ENCODE measurements around the gene ZNF74.
"Not testable (repeated sequence)": the region's sequence is repeated elsewhere in the genome, so short reads cannot be mapped to it uniquely, and the experiment has no call there.

The ZNF74 gene

GRCh38 chr22:20376281-20376680 is 17.7 kb upstream of the ZNF74 start:
- DNase-seq (ENCODE audit: low read depth), result not testable (repeated sequence)

GRCh38 chr22:20376983-20377382 is 17.0 kb upstream of the ZNF74 start:
- DNase-seq (ENCODE audit: low read depth), result not testable (repeated sequence)

DNA sequence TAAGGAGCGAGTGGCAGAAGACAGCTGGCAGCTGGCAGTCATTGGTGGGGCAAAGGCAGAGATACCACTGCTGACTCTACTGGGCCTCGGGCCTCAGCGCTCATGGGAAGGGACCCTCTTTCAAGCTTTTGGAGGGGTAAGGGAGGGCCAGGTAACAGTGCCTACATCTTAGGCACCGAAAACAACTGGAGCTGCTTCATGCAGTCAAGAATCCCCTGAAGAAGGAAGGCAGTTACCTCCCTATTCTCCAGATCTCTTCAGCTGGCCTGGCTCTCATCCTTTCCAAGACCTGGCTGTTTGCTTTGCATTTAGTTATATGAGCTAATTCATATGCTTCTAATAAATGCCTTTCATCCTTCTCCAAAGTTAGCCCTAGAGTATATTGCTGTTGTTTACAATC is 15.8 kb upstream of the ZNF74 start:
- DNase-seq (ENCODE audit: low read depth), result no peak

GRCh38 chr22:20378684-20379083 is 15.3 kb upstream of the ZNF74 start:
- not testable (repeated sequence) for DNase-seq (ENCODE audit: low read depth)

DNA sequence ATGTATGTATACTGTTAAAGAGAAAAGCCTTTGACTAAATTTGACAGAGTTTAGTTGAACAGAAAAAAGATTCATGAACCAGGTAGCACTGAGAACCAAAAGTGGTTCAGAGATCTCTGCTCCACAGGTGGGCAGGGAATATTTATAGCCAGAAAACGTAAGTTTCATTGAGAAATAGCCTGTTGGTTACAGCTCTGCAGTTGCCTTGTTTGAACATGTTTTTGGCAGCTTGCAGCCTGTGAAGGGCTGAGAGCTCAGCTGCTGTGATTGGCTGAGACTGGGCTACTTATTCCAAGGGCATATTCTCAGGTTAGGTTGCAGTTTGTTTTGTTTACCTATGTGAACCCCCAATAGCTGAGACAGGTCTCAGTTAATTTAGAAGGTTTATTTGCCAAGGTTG is 13.5 kb upstream of the ZNF74 start:
- DNase-seq (ENCODE audit: low read depth), result no peak

DNA sequence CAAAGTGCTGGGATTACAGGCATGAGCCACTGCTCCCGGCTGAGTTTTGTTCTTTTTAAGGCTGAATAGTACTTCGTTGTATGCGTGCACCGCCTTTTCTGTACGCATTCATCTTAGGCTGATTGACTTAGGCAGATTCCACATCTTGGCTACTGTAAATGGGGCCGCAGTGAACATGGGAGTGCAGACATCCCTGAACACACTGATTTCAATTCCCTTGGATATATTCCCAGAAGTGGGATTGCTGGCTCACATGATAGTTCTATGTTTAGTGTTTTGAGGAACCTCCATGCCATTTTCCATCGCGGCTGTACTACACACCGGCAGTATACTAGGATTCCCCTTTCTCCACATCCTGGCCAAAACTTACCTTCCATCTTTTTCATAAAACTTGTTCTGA is 10.4 kb upstream of the ZNF74 start:
- no peak for DNase-seq (ENCODE audit: low read depth)

- no peak for DNase-seq (ENCODE audit: low read depth)
Measured at GRCh38 chr22:20384171-20384570, 9.8 kb upstream of the ZNF74 start.

DNA sequence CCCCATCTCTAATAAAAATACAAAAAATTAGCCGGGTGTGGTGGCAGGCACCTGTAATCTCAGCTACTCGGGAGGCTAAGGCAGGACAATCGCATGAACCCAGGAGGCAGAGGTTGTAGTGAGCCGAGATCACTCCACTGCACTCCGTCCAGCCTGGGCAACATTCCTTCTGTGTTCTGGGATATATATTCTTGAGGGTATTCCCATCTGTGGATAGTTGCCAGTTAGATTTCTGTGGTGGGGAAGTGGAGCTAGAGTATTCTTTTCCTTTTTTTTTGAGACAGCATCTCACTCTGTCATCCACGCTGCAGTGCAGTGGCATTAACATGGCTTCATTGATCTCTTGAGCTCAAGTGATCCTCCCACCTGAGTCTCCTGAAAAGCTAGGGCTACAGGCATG is 9.1 kb upstream of the ZNF74 start:
- no peak for DNase-seq (ENCODE audit: low read depth)

- DNase-seq (ENCODE audit: low read depth), result no peak
Measured at GRCh38 chr22:20386336-20386735, 7.6 kb upstream of the ZNF74 start.

- no peak for DNase-seq (ENCODE audit: low read depth)
Measured at GRCh38 chr22:20386972-20387371, 7.0 kb upstream of the ZNF74 start.

DNA sequence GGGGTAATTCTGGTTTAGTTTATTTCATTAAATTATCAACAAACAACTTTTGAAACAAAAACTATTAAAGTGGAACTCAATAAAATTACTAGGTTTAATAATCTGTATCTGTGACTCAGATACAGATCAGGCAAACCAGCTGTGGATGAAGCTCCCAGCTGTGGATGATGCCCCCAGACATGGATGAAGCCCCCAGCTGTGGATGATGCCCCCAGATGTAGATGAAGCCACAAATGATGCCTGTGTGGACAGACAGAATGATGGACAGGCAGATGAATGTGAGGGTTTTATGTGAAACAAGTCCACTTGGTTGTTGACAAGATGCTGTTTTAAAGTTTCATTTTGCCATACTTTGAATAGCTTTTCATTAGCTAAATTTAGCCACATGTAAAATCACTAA is 5.8 kb upstream of the ZNF74 start:
- DNase-seq (ENCODE audit: low read depth), result no peak

DNA sequence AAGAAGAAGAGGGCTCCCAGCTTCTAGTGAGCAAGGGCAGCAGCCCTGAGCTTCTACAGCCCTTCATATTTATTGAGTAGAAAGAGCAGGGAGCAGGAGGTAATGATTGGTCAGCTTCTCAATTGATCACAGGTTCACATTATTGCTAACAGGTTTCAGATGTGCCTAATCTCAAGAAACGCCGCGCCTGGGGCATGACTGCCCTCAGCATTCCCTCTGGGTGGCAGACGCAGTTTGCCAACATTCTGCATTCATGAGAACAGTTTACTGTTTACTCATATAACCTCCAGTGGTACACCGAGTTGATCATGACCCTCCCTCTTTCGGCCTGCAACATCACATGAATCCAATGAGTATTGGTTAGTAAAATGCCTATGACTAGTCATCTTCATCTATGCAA is 4.7 kb upstream of the ZNF74 start:
- DNase-seq (ENCODE audit: low read depth), result no peak

DNA sequence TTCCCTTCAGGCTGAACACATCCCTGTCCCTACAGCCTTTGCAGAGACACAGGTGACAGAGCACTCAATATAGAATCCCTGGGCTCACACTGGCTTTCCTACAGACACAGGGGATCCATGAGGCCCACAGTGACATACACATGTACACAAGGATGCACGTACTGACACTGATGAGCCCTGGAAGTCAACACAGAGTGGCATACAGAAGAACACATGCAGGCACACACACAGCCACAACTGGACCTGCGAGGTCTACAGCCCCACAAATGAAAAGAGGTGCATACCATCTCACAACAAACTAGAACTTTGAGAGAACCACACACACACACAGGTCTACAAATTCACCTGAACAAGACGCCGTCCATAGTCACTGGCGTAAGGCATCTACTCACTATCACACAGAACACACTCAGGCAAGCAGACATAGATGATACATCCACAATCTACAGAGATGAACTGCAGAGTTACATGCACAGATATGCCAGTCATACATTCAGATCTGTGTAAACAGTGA is 3.5 kb upstream of the ZNF74 start:
- DNase-seq (ENCODE audit: low read depth), result no peak

- DNase-seq (ENCODE audit: low read depth), result no peak
Measured at GRCh38 chr22:20391222-20391621, 2.7 kb upstream of the ZNF74 start.

DNA sequence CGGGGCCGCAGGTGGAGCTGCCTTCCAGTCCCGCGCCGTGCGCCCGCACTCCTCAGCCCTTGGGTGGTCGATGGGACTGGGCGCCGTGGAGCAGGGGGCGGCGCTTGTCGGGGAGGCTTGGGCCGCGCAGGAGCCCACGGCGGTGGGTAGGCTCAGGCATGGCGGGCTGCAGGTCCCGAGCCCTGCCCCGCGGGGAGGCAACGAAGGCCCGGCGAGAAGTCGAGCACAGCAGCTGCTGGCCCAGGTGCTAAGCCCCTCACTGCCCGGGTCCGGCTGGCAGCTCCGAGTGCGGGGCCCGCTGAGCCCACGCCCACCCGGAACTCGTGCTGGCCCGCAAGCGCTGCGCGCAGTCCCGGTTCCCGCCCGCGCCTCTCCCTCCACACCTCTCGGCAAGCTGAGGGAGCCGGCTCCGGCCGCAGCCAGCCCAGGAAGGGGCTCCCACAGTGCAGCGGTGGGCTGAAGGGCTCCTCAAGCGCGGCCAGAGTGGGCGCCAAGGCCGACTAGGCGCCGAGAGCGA is 1.5 kb upstream of the ZNF74 start:
- not testable (repeated sequence) for DNase-seq (ENCODE audit: low read depth)

DNA sequence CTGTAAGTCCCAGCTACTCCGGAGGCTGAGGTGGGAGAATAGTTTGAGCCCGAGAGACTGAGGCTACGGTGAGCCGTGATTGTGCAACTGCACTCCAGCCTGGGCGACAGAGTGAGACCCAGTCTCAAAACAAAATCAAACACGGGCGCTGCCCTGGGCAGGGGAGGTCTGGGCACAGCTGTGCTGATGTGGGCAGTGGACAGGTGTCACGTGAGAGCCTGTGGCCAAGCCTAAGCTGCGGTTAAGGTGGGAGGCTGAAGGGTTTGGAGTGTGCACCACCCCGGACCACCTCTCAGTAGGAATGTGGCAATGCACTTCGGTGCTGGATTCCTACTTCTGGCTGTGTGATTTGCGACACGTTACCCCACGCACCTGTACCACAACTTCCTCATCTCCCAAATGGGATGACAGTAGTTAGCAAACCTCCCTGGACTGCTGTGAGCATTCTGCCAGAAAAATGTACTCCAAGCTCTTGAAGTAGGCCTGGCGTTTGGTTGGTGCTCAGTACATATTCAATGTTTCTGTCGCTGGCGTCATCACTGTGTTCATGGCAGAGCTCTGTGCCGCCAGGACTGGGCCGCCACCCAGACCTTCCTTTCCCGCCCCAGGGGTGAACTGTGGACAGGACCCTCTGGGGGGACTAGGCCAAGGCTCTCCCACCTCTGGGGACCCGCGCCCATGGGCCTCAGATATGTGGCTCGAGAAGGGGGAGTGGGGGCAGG is 807 bp upstream of the ZNF74 start:
- no peak for DNase-seq (ENCODE audit: low read depth)

DNA sequence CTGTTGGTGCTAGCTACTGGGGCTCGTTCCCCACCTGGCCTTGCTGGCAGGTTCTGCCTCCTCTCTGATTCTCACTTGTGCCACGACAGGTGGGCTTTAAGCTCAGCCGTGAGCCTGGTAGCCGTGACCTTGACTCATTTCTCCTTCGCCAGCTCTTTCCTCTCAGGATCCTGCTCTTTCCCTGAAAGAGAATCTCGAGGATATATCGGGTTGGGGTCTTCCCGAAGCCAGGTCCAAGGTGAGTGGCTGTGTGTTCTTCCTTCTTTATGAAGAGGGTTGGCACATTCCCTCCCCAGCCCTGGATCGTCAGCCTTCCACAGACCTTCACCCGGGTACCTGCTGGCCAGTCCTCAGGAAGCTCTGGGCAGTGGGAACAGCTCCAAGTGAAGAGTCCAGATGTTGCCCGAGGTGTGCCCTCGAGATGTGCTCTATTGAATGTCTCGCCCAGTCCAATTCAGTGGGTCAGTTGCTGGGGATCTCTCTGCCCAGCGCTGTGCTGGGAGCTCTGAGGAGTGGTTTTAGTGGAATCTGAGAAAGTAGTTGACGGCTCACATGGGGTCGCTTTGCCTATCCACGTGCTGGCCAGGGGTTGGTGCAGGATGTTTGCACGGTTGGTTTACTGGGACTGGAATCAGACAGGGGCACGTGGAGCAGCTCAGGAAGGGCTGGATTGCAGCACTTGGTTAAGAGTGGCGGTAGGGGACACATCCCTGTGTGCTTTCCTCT is 1.4 kb downstream of the ZNF74 start:
- no peak for DNase-seq (ENCODE audit: low read depth)

- DNase-seq (ENCODE audit: low read depth), result no peak
Measured at GRCh38 chr22:20395907-20396287, 1.9 kb downstream of the ZNF74 start.

DNA sequence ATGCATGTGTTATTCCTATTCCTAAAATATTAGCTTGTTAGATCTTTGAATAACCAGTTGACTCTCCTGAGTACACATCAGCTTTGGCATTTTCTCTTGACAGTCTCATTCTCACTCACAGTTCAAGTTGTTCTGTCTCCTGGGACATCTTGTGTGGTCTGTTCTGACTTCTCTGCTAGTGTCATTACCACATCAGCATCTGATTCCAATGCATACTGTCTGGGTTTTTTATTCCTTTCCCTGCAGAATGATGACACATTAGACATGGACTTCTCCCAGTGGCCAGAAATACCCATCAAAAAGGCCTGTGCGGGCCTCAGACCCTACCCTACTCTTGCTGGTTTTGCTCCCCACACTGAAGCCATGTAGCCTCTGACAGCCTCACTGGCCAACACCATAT is 2.7 kb downstream of the ZNF74 start:
- peak; percentile 41 for DNase-seq (ENCODE audit: low read depth)

DNA sequence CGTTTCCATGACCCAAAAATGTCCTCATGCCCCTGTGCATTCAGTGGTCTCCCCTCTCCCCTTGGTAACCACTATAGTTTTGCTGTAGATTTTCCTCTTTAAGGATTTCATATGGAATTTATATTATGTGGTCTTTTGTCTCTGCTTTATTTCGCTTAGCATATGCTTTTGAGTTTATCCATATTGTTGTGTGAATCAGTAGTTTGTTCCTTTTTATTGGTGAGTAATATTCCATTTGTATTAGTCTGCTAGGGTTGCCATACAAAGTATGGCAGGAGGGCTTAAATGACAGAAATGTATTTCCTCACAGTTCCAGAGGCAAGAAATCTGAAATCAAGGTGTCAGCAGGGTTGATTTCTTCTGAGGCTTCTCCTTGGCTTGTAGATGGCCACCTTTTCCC is 3.5 kb downstream of the ZNF74 start:
- no peak for DNase-seq (ENCODE audit: low read depth)

GRCh38 chr22:20398420-20398819 is 4.5 kb downstream of the ZNF74 start:
- no peak for DNase-seq (ENCODE audit: low read depth)

- no peak for DNase-seq (ENCODE audit: low read depth)
Measured at GRCh38 chr22:20399866-20400605, 6.1 kb downstream of the ZNF74 start.

All from amniotic epithelial cell (primary cell).